Gastrocnemius medialis (tissue), 4 donors: ENCODE measurements around the gene ACTA2.

Experiments
- POLR2A ChIP-seq, 2 donors: fragments of 450-650 bp; IDR thresholded peaks; one replicate each; pipeline ENCODE4 v1.6.1; 2017; ENCODE audit warnings: antibody characterized with exemption in 2 of 2, mild to moderate bottlenecking in 2 of 2, moderate library complexity in 2 of 2
- TF ChIP-seq, protein P1 (sequence below), 5 experiments: fragments of 450-650 bp in 3 of 5; fragments of 200-600 bp in 2 of 5; sonication (generic) in 2 of 5; IDR thresholded peaks in 4 of 5; conservative IDR thresholded peaks in 1 of 5; 1 replicate in 4 of 5; 2 replicates in 1 of 5; pipeline ENCODE4 v1.5.1; 2016 to 2019; ENCODE audit warnings: antibody characterized with exemption in 5 of 5, mild to moderate bottlenecking in 3 of 5, moderate library complexity in 3 of 5

- TF ChIP-seq, protein P1, sequence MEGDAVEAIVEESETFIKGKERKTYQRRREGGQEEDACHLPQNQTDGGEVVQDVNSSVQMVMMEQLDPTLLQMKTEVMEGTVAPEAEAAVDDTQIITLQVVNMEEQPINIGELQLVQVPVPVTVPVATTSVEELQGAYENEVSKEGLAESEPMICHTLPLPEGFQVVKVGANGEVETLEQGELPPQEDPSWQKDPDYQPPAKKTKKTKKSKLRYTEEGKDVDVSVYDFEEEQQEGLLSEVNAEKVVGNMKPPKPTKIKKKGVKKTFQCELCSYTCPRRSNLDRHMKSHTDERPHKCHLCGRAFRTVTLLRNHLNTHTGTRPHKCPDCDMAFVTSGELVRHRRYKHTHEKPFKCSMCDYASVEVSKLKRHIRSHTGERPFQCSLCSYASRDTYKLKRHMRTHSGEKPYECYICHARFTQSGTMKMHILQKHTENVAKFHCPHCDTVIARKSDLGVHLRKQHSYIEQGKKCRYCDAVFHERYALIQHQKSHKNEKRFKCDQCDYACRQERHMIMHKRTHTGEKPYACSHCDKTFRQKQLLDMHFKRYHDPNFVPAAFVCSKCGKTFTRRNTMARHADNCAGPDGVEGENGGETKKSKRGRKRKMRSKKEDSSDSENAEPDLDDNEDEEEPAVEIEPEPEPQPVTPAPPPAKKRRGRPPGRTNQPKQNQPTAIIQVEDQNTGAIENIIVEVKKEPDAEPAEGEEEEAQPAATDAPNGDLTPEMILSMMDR (IDR thresholded peaks at IDR 0.05 in 4 of 5, conservative IDR thresholded peaks at IDR 0.05 in 1 of 5), result no peak
- no peak for TF ChIP-seq POLR2A (IDR thresholded peaks at IDR 0.05)
These were observed 41.4 kb upstream of the ACTA2 start for GRCh38 chr10:88994019-88994418.
